Ishikawa (cell line): Measurements from ENCODE around the gene SLC66A1.

ENCODE experiments used
- CEBPB ChIP-seq: IDR thresholded peaks from 2 replicates; pipeline ENCODE4 v1.6.1; 2012
- CREB1 ChIP-seq: IDR thresholded peaks from 2 replicates; pipeline ENCODE4 v1.6.1; 2012; ENCODE audit warnings: low read depth
- EGR1 ChIP-seq: IDR thresholded peaks from 2 replicates; pipeline ENCODE4 v1.6.1; 2012
- EP300 ChIP-seq: IDR thresholded peaks from 2 replicates; pipeline ENCODE4 v1.6.1; 2012; ENCODE audit warnings: borderline replicate concordance
- FOXM1 ChIP-seq: IDR thresholded peaks from 2 replicates; pipeline ENCODE4 v1.6.1; 2012; ENCODE audit warnings: low read depth, borderline replicate concordance
- MAX ChIP-seq: IDR thresholded peaks from 2 replicates; pipeline ENCODE4 v1.6.1; 2012
- NFIC ChIP-seq: IDR thresholded peaks from 2 replicates; pipeline ENCODE4 v1.6.1; 2012
- RAD21 ChIP-seq: IDR thresholded peaks from 2 replicates; pipeline ENCODE4 v1.6.1; 2012; ENCODE audit warnings: low read depth
- REST ChIP-seq: IDR thresholded peaks from 2 replicates; pipeline ENCODE4 v1.6.1; 2012; ENCODE audit warnings: low read depth, mild to moderate bottlenecking
- TAF1 ChIP-seq: IDR thresholded peaks from 2 replicates; pipeline ENCODE4 v1.6.1; 2012; ENCODE audit warnings: low read depth, mild to moderate bottlenecking
- TCF12 ChIP-seq: IDR thresholded peaks from 2 replicates; pipeline ENCODE4 v1.6.1; 2012; ENCODE audit warnings: low read depth
- TEAD4 ChIP-seq: IDR thresholded peaks from 2 replicates; pipeline ENCODE4 v1.6.1; 2012
- USF1 ChIP-seq: IDR thresholded peaks from 2 replicates; pipeline ENCODE4 v1.6.1; 2012
- YY1 ChIP-seq: IDR thresholded peaks from 2 replicates; pipeline ENCODE4 v1.6.1; 2012; ENCODE audit warnings: low read depth
- ZBTB7A ChIP-seq: IDR thresholded peaks from 2 replicates; pipeline ENCODE4 v1.6.1; 2012; ENCODE audit warnings: low read depth

Gene SLC66A1

GRCh38 chr1:19327301-19327700 is 15.2 kb downstream of the SLC66A1 start:
- TF ChIP-seq CREB1 (no peak), CEBPB (no peak), MAX (no peak), YY1 (no peak), RAD21 (no peak), REST (no peak), FOXM1 (no peak), USF1 (no peak)

- TF ChIP-seq TEAD4: no peak
- TF ChIP-seq ZBTB7A: no peak
- TF ChIP-seq USF1: no peak
- no peak for TF ChIP-seq MAX
- no peak for TF ChIP-seq YY1
- TF ChIP-seq REST: no peak
- no peak for TF ChIP-seq EP300
- TF ChIP-seq CEBPB: no peak
- no peak for TF ChIP-seq TCF12
- TF ChIP-seq CREB1: no peak
- no peak for TF ChIP-seq EGR1
- no peak for TF ChIP-seq NFIC
- TF ChIP-seq TAF1: no peak
Measured at GRCh38 chr1:19327736-19328135, 15.6 kb downstream of the SLC66A1 start.

- TF ChIP-seq EP300 (no peak), NFIC (no peak), TEAD4 (no peak), TAF1 (no peak), REST (no peak), RAD21 (no peak), YY1 (no peak), ZBTB7A (no peak), USF1 (no peak), MAX (no peak), CREB1 (no peak), EGR1 (no peak), CEBPB (no peak), TCF12 (no peak), FOXM1 (no peak)
Measured at GRCh38 chr1:19328486-19328885, 16.4 kb downstream of the SLC66A1 start.

- no peak for TF ChIP-seq CEBPB
- TF ChIP-seq EGR1: no peak
- TF ChIP-seq MAX: no peak
- TF ChIP-seq TAF1: no peak
- no peak for TF ChIP-seq RAD21
- TF ChIP-seq TCF12: no peak
- no peak for TF ChIP-seq USF1
- no peak for TF ChIP-seq EP300
- no peak for TF ChIP-seq REST
- no peak for TF ChIP-seq NFIC
- TF ChIP-seq ZBTB7A: no peak
- no peak for TF ChIP-seq FOXM1
Measured at GRCh38 chr1:19329188-19329587, 17.1 kb downstream of the SLC66A1 start.
